Activated T-cell treated with anti-CD3 and anti-CD28 coated beads, Interleukin-2, amount 50 U/mL, for 1 hour (primary cell): ENCODE results near the gene PKNOX2.

Experiments used
- DNase-seq: peaks from one replicate; pipeline ENCODE4 v3.0.0-alpha.2; 2020

PKNOX2 gene

GRCh38 chr11:125239585-125240560 lies 75.3 kb downstream of the PKNOX2 start:
- no peak for DNase-seq

DNA sequence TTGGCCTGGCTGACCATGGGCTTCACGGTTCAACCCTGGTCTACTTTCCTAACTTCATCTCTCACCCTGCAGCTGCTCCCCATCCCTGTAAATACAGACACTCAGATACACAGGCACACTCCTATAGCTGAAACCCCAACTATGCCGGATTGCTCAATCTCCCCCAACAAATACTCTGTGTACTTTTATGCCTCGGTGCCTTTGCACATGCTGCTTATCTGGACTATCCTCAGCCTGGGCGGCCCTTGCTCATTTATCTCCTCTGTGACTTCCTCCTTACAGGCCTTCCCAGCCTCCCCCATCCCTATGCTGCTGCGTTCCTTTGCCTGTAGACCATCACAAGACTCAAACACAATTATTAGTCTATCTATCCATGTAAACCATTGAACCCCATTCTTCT lies 76.6 kb downstream of the PKNOX2 start:
- DNase-seq: no peak

DNA sequence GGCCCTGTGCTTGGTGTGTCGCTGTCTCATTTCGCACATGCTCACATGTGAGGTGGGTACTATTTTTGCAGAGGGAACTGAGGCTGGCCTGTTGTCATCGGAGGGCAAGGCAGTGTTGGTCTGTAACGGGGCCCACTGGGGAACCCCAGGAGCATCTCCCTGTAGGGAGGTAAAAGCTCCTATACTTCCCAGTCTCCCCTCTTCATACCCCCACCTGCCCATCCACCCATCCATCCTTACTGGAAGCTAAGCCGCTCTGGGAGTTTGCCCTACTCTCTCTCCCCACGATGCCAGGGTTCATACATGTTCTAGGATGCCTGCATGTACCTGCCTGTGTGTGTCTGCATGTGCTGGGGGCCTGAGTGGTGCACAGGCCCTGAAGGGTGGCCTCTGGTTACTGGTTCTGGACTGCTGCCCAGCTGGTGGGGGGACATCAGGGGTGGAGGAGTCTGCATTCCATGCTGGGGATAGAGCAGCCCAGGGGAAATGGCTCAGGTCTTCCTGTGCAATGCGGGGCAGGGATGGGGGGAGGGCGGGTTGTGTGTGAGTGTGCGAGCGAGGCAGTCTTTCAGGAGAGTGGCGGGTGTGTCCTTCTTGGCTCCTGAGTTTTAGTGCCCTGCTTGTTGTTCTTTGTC lies 77.7 kb downstream of the PKNOX2 start:
- no peak for DNase-seq

DNA sequence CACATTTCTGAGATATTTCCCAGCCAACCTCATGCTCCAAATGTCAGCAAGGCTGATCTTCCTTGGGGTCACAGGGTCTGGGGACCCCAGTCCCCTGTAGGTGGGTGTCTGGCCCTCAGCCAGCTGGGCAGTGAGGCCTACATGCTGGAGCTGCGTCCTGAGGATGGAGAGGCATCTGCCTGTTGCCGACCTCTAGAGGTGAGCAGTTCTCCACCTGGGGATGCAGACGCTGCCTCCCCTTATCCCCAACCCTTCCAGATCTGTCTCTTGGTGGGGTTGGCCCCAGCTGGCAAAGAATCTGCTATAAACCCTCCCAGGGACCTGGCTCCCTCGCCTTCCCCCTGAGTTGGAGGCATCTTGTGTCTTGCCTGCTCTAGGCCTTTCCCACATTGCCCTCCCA lies 79.6 kb downstream of the PKNOX2 start:
- DNase-seq: no peak

DNA sequence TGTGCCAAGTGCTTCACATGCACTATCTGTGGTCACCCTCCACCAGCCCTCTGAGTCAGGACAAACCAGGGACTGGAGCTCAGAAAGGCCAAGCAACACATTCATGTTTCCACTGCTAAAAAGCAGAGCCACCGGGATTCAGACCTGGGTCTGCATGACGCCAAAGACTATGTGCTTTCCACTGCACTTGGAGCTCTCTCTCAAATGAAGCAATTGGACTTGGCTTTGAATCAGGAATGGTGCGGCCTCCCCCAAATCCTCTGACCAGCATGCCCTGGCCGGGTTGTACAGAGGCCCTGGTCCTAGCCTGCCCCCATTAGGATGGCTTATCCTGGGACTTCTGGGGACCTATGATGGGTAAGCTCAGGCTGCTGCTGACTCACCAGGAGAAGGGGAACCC lies 80.7 kb downstream of the PKNOX2 start:
- DNase-seq: no peak

- DNase-seq: no peak
These were observed 82.9 kb downstream of the PKNOX2 start for GRCh38 chr11:125247431-125247830.

GRCh38 chr11:125250318-125251213 lies 86.0 kb downstream of the PKNOX2 start:
- no peak for DNase-seq

GRCh38 chr11:125251214-125251545 lies 86.6 kb downstream of the PKNOX2 start:
- no peak for DNase-seq

DNA sequence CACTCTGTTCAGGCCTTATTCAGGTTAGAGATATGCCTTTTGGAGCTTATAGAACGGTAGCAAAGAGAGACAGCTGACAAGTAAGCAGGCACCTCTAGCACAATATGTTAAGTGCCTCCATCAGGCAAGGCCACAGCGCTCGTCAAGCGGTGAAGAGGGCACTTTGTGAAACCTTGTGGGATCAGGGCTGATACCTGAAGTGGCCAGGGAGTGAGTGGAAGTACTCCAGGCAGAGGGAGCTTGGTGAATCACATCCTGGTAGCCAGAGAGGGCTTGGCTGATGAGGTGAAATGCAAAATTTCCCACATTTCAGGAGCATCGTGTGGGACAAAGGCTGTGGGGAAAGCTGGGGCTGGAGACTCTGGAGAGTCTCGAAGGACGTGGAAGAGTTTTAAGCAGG lies 87.4 kb downstream of the PKNOX2 start:
- DNase-seq: no peak

DNA sequence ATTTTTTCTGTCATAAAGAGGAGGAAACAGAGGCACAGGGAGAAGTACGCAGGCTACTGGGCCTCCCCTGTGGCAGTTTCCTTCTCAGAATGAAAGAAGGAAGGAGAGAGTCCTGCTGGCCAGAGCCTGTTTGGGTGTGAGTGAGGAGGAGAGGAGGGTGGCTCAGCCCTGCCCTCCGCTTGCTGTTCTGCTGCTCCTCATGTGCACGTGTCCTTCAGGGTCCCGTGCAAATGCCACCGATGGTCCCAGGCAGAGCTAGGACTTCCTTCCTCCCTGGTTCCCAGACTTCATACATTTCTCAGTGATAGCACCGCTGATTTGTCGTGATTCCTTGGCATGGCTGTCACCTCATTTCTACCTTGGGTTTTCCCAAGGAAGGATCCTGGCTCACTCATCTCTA lies 88.7 kb downstream of the PKNOX2 start:
- no peak for DNase-seq

- no peak for DNase-seq
These were observed 89.4 kb downstream of the PKNOX2 start for GRCh38 chr11:125253795-125254525.

DNA sequence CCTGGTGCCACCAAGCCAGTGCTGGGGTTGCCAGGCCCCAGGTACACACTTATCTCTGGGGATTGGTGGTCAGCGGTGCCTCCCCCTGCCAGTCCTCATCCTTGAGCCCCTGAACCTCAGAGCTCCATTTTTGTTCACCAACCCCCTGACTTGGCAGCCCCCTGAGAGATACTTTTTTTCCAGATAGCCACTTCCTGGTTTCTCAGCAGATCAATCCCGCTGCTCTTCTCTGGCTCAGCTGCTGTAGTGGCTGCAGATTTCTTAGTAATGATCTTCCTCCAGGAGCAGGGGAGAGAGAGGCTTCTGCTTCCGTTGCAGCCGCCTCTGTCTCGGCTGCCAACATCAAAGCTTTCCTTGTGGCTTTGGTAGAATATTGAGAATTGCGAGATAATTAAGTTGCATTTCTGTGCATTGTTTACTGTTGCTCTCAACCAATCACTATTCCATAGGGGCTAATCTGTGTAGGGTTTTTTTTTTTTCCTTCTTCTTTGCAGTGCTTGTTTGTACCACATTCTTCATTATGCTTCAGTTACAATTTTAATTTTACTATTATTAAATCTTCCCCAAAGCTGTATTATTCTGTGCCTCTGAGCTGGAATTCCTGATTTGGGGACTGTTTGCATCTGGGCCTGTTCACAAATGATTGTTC lies 92.1 kb downstream of the PKNOX2 start:
- DNase-seq: no peak

GRCh38 chr11:125257190-125257579 lies 92.6 kb downstream of the PKNOX2 start:
- DNase-seq: no peak

- no peak for DNase-seq
These were observed 93.2 kb downstream of the PKNOX2 start for GRCh38 chr11:125257751-125258150.

DNA sequence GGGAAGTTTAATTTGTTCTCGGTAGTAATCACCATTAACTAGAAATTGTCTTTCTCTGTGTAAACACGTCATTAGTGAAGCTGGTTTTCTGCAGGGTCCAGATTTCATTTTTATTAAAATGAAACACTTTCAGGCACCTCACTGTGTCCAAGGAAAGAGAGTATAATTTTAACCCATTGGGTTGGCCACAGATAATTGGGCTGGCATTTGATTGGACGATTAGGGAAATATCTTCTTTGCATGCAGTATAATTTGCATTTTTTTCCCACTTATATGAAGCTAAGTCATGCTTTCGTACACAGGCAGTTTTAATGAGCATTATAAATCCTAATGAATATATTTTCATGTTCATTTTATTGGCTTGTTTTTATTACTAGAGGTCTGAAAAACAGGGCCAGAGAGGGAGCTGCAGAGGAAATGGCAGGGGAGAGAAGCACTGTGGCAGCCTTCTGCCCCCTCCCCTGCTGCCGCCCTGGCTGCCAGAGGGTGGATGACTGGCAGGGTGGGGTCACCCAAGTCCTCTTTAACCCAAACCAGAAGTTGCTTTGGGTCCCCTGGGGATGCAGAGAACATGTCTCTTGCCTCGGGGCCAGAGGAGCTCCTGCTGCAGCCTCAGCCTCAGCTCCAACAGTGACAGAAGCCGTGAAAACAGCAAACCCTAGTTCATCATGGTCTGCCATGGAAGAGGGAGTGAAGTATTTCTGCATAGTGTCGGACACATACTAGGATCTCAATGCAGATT lies 93.9 kb downstream of the PKNOX2 start:
- DNase-seq: no peak

DNA sequence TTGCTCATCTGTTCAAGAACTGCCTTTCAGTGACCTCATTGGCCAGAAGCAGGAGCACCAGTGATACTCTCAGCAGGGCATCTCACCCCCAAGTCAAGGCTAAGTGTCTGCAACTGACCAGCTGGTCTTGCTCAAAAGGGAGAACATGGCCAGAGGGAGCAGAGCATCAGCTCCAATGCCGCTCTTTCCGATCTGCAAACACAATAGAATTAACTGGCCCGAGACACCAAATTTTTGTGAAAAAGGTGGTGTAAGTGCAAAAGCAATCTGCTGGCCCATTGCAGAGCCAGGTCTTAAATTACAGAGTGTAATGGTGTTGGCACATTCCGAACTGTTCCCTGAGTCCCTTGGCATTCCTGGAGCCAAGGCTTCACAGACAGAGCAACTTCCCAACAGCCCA lies 97.0 kb downstream of the PKNOX2 start:
- DNase-seq: no peak

DNA sequence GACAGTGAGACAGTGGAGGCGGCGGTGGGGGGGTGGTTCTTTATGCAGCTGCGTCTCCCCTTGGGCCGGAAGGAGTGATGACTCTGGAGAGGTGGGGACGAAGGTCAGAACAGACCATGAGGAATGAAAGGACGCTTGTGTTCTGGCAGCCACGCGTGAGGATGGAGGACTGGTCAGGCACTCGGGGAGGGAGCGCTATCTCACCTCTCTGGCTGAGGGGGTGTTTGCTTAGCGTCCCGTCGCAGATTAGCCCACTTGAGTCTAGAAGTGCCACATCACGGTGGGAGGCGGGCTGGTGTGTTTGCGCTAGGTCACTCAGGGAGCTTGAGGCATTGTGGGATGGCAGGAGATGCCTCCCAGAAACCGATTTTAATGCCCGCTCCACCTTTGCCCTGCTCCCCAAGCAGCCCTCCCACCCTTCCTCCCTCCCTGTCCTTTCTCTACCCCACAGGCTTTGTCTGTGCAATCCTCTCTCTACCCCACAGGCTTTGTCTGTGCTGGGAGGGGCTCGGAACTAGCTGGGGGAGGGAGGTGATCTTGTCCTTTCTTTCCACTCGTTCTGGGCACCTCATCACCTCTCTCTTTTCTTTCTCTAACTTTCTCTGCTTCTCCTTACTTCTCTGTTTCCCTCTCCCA lies 97.8 kb downstream of the PKNOX2 start:
- no peak for DNase-seq

- no peak for DNase-seq
These were observed 98.3 kb downstream of the PKNOX2 start for GRCh38 chr11:125262830-125263218.

GRCh38 chr11:125263268-125263790 lies 98.8 kb downstream of the PKNOX2 start:
- no peak for DNase-seq
